Suprapubic skin (tissue), 3 donors: Measurements from ENCODE around the gene ZNF778.

Experiments used
- CTCF ChIP-seq, 2 donors: fragments of 200-600 bp in 1 of 2; fragments of 450-650 bp in 1 of 2; sonication (generic) in 1 of 2; IDR thresholded peaks; one replicate each; pipeline ENCODE4 v1.5.1; 2016 to 2019; ENCODE audit warnings: antibody characterized with exemption in 2 of 2, mild to moderate bottlenecking in 1 of 2, moderate library complexity in 1 of 2
- EP300 ChIP-seq: sonication (generic); formaldehyde crosslinking; IDR thresholded peaks from one replicate; pipeline ENCODE4 v1.6.1; 2017; ENCODE audit warnings: antibody characterized with exemption
- POLR2A ChIP-seq, 2 donors: fragments of 450-650 bp; IDR thresholded peaks; one replicate each; pipeline ENCODE4 v1.6.1; 2017; ENCODE audit warnings: antibody characterized with exemption in 2 of 2, mild to moderate bottlenecking in 2 of 2, moderate library complexity in 2 of 2

DNA sequence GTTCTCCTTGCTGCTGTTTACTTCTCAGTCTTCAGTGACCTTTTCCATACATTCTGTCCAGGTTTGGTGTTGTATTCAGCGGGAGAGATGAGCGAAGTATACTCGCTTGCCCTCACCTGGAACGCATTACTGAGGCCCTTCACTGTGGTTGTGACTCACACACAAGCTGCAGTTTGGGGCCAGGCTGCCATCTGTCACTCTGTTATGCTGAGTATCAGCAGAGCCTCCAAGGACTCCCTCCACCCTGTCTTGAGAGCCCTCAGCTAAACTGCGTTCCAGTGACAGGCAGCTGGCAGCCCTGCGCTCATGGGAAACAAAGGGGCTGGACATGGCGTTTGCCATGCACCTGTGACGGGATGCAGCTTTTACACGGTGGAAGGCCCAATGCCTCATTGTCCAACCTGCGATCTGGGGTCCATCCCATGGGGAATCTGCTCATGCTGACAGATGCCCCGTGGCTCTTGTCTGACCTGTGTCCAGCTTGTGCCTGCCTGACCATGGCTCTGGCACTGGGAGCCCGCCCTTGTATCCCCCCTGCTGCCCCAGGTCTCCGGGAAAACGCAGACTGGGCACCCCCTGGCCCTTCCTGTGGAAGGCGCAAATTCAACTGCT lies 6.5 kb upstream of the ZNF778 start:
- TF ChIP-seq POLR2A (IDR thresholded peaks at IDR 0.05): no peak
- no peak for TF ChIP-seq EP300
- TF ChIP-seq CTCF (IDR thresholded peaks at IDR 0.05): no peak
